ENCODE data around the gene JAML. TPM values are rescaled to one million over a fixed set of nuclear protein-coding genes. Genes with fewer than 3 reads are reported as not detected.
"Not testable (repeated sequence)": the region's sequence is repeated elsewhere in the genome, so short reads cannot be mapped to it uniquely, and the experiment has no call there.

JAML gene
- total RNA-seq, 1 donor from 2014 or later: 73.7 TPM

DNA sequence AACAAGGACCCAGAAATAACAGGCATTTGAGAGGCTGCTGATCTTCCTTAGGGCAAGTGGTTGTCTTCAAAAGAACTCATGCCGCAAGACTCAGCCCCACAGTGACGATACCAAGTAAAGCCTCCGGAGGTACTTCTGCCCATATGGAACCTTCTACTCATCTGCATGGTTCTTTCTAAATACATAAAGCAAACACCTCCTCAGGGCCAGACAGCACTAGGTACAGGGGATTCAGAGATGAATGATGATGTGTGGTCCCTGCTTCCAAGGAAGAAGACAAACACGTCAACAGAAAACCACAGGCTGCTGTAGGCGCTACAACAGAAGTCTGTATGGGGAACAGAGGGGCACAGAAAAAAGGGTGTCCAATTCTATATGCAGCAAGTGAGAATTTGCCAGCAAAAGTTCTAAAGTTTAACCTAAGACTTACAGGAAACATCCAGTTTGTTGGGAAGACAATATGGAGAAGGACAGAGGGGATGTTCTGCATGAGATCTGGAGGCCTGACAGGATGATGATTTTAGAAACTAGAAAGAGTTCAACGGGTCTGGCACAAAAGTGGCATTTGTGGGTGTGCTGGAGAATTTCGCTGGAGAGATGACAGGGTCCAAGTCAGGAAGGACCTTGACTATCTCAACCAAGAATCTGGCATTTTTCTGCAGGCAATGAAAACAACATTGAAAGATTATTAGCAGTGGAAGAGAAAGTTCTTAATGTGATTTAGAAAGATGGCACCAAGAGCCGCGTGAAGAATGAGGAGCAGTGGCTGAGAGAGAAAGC lies 23.7 kb downstream of the JAML start:
- intact Hi-C loops (cut with micrococcal nuclease): loop anchor here (5.0 kb wide), 1 partner anchor 199 kb away; no protein-coding TSS in a partner anchor

DNA sequence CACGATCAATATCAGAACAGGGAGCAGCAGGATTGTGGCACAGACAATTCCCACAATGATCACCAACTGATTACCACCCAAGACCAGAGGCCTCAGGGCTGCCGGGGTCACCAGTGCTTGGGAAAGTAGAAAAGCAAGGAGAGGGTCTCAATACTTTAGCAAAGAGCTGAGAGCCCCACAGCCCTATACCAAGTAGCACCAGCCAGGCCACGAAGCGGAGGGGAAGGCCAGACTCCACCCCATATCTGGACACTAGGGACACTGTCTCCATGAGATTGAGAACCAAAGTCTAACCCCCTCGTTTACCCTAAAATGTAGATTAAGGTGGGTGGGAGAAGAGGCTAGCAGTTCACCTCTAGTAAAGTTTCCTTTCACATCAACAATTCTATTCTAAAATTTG lies 24.3 kb downstream of the JAML start:
- intact Hi-C loops (cut with micrococcal nuclease): loop anchor here (5.0 kb wide), 1 partner anchor 198 kb away; no protein-coding TSS in a partner anchor

DNA sequence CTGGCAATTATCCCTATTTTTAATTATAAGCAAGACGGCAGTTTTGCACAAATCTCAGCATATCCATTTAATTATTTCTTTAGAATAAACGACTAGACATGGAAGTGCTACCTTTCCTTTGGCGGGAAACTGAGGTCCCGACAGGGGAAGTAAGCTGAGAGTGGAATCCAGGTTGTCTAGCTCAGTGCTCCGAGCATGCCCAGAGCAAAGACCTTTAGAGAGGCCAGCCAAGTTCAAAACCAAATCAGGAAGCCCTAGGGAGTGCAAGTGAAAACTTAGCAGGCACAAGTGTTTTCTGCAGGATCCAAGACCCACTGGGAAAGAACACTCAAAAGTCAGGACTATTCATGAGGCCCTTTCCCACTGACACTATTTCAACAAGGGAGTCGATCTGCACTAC lies 25.7 kb downstream of the JAML start:
- intact Hi-C loops (cut with micrococcal nuclease): loop anchor here (2.0 kb wide), 1 partner anchor 144 kb away; the partner anchor contains the start of gene CD3D

DNA sequence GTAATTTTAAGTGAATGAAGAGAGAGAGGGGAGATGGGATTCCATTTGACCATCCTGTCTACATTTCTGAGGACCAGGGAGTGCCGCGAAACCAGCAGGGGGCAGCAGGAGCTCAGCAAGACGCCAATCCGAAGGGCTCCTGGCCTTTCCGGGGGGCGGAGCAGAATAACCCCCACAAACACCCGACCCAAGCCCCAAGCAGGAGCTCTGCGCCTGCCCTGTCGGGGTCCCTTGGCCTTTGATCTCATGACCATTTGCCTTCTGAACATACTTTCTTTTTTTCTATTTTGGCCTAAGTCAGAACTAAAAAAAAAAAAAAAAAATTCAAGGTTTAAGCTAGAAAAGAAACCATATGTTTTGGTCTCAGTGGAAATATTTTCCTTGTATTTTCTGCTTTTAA lies 26.4 kb downstream of the JAML start:
- intact Hi-C loops (cut with micrococcal nuclease): loop anchor here (1.0 to 2.0 kb wide), 3 partner anchors 93 to 155 kb away; partner anchors contain the start of gene CD3D

DNA sequence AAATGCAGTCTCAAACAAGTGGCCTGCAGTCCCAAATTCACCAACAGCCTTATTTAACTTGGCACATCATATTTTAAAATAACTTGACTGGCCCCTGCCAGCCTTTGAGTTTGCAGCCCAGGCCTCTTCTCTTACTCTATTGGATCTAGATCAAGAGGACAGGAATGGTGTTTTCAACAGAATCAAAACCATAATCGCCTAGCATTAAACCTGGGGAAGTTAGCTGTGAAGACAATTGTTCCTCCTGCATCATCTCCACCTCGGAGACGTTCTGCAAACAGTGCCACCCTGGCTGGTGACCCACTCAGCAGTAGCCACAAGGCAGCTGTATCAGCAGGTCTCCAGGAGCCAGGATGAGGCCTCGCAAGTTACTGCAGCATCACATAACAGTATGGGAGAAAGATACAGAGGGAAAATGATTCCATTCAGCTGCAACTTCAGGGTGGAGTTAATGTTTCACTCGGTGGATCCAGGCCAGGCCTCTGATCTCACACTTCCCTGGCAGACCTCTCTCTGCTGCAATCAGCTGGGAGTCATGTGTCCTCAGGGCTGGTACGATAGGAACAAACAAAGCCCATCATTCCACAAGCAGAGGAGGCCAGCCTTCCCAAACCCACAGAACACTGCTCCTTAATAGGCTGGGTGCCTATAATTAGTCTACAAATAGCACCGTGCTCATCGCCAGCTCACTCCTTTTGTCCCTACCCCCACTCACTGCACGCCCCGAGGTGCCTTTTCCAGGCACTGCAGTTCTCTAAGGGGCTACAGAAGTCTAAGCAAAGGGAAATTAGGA lies 29.8 kb downstream of the JAML start:
- intact Hi-C loops (cut with micrococcal nuclease): no loop called here

DNA sequence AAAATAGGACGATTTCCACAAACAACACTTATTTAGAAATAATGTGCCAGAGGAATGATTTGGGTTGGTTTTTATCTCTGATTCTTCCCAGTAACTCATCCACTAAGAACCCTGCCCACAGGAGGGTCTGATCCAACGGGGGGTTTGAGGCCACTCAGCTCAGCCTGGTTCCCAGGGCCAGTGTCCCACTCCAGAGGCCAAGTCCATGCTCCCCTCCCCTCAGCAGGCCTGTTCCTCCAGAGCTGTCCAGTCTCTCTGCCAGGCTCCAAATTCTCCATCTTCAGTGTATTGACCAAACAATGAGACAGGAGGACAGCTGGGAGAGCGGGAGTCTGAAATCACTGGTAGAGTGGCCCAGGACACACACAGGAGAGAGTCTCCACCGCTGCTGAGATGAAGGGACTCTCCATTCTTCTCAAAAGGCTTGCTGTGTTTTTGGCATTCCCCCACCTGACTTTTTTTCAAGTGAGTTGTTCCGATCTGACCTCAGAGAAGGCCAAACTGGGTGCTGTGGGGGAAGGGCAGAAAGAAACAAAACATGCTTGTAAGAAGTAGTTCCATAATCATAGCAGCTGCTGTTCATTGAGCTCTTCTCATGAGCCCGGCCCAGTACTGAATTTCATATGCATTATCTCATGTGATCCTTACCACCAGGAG lies 30.8 kb downstream of the JAML start:
- intact Hi-C loops (cut with micrococcal nuclease): no loop called here

DNA sequence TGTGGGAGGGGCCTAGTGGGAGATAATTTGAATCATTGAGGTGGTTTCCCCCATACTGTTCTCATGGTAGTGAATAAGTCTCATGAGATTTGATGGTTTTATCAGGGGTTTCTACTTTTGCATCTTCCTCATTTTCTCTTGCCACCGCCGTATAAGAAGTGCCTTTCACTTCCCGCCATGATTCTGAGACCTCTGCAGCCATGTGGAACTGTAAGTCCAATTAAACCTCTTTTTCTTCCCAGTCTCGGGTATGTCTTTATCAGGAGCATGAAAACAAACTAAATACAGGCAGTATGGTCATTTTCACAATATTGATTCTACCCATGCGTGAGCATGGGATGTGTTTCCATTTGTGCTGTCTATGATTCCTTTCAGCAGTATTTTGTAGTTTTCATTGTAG lies 32.0 kb downstream of the JAML start:
- intact Hi-C loops (cut with micrococcal nuclease): not testable (repeated sequence)

DNA sequence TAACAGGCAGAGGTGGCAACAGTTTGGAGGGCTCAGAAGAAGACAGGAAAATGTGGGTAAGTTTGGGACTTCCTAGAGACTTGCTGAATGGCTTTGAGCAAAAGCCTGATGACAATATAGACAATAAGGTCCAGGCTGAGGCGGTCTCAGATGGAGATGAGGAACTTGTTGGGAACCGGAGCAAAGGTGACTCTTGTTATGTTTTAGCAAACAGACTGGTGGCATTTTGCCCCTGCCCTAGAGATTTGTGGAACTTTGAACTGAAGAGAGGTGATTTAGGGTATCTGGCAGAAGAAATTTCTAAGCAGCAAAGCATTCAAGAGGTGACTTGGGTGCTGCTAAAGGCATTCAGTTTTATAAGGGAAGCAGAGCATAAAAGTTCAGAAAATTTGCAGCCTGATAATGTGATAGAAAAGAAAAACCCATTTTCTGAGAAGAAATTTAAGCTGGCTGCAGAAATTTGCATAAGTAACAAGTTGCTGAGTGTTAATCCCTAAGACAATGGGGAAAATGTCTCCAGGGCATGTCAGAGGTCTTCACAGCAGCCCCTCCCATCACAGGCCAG lies 33.8 kb downstream of the JAML start:
- intact Hi-C loops (cut with micrococcal nuclease): not testable (repeated sequence)

DNA sequence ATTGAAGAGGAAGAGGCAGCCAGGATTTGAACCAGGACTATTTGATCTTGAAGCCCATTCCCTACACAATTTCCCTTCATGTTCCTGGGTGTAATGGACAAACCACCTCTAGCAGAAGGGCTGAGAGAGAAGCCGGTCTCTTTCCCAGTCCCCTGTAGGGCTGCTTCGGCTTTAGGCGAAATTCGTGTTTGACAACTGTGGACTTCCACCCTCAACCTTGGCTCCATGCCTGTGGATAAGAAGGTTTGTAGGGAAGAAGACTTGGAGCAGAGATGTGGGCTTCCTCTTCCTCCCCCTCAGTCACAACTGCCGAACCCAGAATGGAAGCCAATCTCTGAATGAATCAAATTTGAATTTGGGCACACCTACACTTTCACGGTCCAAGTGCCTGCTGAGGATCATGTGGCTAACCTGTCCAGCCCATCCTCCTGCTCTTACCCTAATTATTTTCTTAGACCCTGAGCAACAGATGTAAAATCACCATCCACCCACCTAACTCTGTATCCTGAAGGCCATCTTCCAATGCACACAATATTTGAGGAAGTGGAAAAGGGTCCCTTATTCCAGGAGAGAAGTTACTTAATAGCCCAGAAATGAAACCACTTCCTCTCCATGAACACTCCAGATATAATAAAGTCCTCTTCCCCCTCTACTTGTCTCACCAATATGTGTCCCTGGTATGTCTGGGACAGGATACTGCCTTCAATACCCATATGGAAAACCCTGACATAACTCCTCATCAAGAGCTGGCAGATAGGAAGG lies 38.3 kb downstream of the JAML start:
- intact Hi-C loops (cut with micrococcal nuclease): no loop called here

DNA sequence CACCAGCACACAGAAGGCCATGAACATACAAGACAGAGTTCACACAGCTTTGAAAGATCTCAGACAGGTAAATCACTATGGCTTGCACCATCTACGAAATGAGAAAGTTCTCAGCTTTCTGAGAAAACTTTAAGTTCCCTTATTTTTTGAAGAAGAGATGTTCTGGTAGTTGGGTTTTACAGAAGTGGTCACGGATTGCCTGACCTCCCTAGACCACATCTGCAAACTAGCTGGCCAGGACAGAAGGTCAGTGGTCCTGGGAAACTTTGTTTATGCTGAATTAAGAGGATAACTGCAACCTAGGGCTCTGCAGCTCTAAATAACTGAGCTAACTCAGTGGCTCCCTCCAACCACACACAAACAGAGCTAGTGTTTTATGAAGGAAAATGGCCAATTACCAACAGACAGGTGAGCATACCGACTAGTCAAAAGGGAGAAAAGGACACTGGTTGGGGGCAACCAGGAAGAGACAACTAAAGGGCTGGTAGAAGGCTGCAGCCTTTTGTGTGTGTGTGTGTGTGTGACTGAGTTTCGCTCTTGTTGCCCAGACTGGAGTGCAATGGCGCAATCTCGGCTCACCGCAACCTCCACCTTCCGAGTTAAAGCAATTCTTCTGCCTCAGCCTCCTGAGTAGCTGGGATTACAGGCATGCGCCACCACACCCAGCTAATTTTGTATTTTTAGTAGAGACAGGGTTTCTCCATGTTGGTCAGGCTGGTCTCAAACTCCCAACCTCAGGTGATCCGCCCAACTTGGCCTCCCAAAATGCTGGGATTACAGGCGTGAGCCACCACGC lies 39.8 kb downstream of the JAML start:
- intact Hi-C loops (cut with micrococcal nuclease): no loop called here

DNA sequence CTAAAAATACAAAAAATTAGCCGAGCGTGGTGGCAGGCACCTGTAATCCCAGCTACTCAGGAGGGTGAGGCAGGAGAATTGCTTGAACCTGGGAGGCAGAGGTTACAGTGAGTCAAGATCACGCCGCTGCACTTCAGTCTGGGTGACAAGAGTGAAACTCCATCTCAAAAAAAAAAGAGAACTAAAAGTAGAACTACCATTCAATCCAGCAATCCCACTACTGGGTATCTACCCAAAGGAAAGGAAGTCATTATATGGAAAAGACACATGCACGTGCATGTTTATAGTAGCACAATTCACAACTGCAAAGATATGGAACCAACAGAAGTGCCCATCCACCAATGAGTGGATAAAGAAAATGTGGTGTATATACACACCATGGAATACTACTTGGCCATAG lies 41.1 kb downstream of the JAML start:
- intact Hi-C loops (cut with micrococcal nuclease): not testable (repeated sequence)

DNA sequence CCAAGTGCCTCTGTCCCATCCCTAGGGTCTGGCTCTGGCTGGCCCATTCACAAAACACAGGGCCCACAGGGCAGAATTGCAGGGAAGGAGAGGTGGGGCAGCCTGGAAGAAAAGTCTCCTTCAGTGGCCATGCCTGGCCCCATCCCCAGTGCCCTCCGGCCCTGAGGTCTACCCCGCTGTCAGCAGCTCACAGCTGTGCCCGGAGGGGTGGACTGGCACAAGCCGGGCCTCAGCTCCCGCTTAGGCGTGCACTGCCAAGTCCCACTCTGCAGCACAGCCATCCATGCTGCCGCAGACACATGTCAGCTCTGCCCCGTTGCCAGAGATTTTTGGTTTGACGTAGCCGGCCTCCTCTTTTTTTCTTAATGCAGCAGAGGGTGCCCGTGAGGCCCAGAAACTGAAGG lies 44.5 kb downstream of the JAML start:
- intact Hi-C loops (cut with micrococcal nuclease): no loop called here

DNA sequence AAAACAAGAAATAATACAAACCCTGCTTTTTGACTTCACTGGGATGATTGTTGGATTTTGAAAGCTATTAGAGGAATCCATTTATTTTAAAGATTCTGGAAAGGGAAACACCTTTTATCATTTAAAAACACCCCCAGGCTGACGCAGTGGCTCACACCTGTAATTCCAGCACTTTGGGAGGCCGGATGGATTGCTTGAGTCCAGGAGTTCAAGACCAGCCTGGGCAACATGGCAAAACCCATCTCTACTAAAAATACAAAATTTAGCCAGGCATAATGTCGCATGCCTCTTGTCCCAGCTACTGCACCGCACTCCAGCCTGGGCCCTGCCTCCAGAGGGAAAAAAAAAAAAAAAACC lies 48.1 kb downstream of the JAML start:
- intact Hi-C loops (cut with micrococcal nuclease): loop anchor here (10.0 kb wide), 1 partner anchor 372 kb away; no protein-coding TSS in a partner anchor

DNA sequence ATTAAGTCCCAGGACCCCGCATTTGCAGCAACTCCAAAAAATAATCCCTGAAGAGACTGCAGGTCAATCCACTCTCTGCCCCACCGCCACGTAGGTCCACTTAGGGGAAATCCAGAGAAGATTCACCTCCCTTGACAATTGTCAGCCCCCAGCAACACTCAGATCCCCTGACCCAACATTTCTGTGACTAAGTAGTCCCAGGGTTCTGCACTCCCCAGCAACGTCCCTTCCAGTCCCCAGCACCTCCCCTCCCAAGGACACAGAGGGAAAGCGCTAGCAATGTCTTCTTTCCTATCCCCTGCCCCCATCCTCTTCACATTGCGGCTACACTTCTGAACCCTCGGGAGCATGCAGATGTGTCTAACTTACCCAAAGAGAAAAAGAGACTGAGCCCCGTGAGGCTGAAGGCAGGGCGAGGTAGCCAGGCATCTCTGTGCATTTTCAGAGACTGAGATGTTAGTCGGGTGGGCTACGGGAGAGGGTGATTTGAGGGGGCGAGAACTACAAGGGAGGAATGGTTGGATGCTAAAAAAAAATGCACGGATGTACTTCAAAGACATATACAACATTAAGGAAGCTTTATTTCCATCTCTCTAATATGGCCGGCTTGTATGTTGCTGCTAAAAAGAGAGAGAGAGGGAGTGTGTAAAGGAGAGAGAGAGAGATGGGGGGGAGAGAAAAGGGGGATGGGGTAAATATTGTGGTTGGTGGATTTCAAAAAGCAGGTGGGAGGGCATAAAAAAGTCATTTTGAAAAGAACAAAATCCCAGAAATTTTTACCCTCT lies 48.6 kb downstream of the JAML start, which contains the start of gene SCN2B:
SCN2B (minus strand) TSS at position 647 of the 785 bp plus-strand sequence; CDS start at position 439, 208 bp downstream.
- intact Hi-C loops (cut with micrococcal nuclease): loop anchor here (10.0 kb wide), 1 partner anchor 371 kb away; no protein-coding TSS in a partner anchor

DNA sequence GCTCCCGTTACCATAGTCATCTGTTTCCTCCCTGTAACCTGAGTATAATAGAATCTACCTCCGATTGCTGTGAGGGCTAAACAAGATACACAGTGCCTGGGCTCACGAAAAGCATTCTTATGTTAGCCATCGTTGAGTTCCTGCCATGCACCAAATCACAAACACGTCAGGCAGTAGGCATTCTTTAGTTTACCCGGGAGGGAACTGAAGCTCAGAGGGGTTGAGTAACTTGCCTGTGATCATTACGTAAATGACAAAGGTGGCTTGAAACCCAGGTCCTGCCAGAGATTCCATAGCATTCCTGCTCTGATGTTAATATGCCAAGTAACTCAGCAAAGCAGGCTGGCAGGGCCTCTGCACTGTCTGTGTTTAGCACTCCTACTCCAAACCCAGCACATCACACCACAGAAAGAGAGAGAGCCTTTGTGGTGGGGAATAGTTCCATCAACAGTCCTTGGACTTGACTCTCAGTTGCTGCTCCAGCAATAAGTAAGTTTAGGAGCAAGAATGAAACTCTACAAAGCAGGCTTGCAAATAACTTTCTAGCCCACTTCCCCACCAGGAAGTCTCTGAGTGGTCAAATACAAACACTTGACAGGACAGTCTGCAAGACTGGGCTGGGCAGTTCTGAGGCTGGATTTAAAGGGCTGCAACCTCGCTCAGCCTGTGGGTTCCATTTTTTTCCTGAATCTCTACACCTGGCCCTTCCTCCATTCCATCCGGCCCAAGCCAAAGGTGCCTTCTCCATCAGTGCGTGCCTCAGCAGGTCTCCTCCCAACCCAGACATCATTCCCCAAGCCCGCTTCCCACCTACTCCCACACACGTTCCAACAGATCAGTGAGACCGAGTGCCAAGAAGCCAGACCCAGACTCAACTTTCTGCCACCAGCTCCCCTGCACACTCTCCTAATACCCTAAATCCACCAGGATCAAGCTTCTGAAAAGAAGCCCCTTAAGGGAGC lies 49.5 kb downstream of the JAML start:
- intact Hi-C loops (cut with micrococcal nuclease): loop anchor here (10.0 kb wide), 1 partner anchor 371 kb away; no protein-coding TSS in a partner anchor

DNA sequence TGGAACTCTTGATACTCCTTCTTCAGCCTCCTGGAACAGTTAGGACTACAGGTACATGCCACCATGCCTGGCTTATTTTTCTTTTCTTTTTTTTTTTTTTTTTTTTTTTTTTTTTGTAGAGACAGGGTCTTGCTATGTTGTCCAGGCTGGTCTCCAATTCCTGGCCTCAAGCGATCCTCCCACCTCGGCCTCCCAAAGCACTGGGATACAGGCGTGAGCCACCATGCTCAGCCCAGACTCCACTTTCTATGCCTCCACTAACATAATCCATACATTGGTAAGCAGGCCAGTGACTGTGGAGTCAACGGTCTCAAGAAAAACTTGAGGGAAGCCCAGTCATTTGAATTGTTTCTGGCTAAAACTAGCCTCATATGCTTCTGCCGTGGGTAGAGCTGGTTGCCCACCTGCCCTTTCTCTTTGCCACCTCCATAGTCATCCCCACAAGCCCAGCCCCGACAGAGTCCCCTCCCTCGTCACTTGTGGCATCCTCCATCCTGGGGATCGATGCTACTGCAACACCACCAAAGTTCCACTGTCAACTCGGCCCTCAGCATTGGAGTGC lies 50.7 kb downstream of the JAML start:
- intact Hi-C loops (cut with micrococcal nuclease): loop anchor here (10.0 kb wide), 1 partner anchor 369 kb away; no protein-coding TSS in a partner anchor

DNA sequence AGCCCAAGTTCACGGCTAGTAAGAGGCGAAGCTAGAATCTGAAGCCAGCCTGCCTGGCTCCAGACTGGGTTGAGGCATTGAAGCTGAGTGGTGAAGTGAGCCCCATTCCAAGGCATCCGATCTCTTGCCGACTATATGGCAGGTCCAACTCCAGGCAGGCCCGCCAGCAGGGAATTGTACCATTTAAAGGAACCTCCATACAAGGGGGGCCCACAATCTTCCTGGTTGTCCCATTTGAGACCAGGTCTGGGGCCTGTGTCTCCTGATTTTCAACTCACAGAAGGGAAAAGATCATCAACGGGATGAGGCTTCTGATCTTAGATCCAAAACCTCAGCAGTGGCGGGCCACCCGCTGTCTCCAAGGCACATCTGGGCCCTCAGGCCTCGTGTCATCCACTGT lies 52.5 kb downstream of the JAML start:
- intact Hi-C loops (cut with micrococcal nuclease): loop anchor here (10.0 kb wide), 1 partner anchor 368 kb away; no protein-coding TSS in a partner anchor

Data from T-helper 2 cell treated with Interferon-gamma antibody and Interleukin-4, amounts not matched to agents 100 ng/mL and 5 ng/mL, for 36 hours (primary cell).